PC-9 (cell line): ENCODE measurements around the gene NKAIN1. TPM values are rescaled to one million over a fixed set of nuclear protein-coding genes. Genes with fewer than 3 reads are reported as not detected.
A peak's percentile ranks its signal among the peaks of the same experiment; 100 is the strongest.
"Not testable (repeated sequence)": the region's sequence is repeated elsewhere in the genome, so short reads cannot be mapped to it uniquely, and the experiment has no call there.

Source experiments
- Bru-seq: library from RNA; stranded (reverse); fragments of 400-500 nt; gene quantifications from one replicate; lab custom pipeline; 2021; lab: Mats Ljungman, UMichigan
- BruChase-seq, 2 experiments: library from RNA; stranded (reverse); fragments of 400-500 nt; gene quantifications; one replicate each; lab custom pipeline; 2021; lab: Mats Ljungman, UMichigan
- BruUV-seq: library from RNA; stranded (reverse); fragments of 400-500 nt; replicated peaks from 2 replicates; lab custom pipeline; 2021; lab: Mats Ljungman, UMichigan
- CTCF ChIA-PET: fragments of 300-600 bp; sonication (Branson Sonifier 250); formaldehyde crosslinking; loops from one replicate; lab custom pipeline; 2022; ENCODE audit warnings: antibody characterized with exemption; lab: Charles Lee
- POLR2A ChIA-PET: fragments of 300-600 bp; sonication (Branson Sonifier 250); formaldehyde crosslinking; loops from one replicate; lab custom pipeline; 2022; ENCODE audit warnings: antibody characterized with exemption; ENCODE audit not compliant: unreplicated experiment; lab: Charles Lee
- DNase-seq, 2 experiments: peaks; one replicate each; pipeline versions ENCODE4 v3.0.0 to v3.0.0-alpha.2; 2015 to 2022; ENCODE audit warnings: mixed read lengths in 1 of 2
- H2AFZ ChIP-seq: fragments of 200-600 bp; sonication (generic); 2 replicates; pipeline ENCODE4 v1.8.1; 2017; ENCODE audit warnings: antibody characterized with exemption
- H3F3A ChIP-seq: fragments of 200-600 bp; sonication (generic); 2 replicates; pipeline ENCODE4 v1.8.1; 2017; ENCODE audit warnings: antibody characterized with exemption, mild to moderate bottlenecking, low read depth; ENCODE audit not compliant: insufficient read depth
- H3K27ac ChIP-seq: fragments of 200-600 bp; sonication (generic); 2 replicates; pipeline ENCODE4 v1.6.1; 2016; ENCODE audit warnings: mixed run types
- H3K27me3 ChIP-seq: fragments of 200-600 bp; sonication (generic); 2 replicates; pipeline ENCODE4 v1.6.1; 2016; ENCODE audit warnings: low read depth, mixed run types; ENCODE audit not compliant: insufficient read depth
- H3K36me3 ChIP-seq: fragments of 200-600 bp; sonication (generic); 2 replicates; pipeline ENCODE4 v1.6.1; 2016; ENCODE audit warnings: low read depth, mixed run types
- H3K4me1 ChIP-seq: fragments of 200-600 bp; sonication (generic); replicated peaks from 2 replicates; pipeline ENCODE4 v1.6.1; 2016; ENCODE audit warnings: mixed run types; ENCODE audit not compliant: insufficient read depth
- H3K4me2 ChIP-seq: fragments of 200-600 bp; sonication (generic); 2 replicates; pipeline ENCODE4 v1.6.1; 2017; ENCODE audit warnings: mixed run types
- H3K4me3 ChIP-seq: fragments of 200-600 bp; sonication (generic); 2 replicates; pipeline ENCODE4 v1.6.1; 2016; ENCODE audit warnings: mixed run types
- H3K79me2 ChIP-seq: fragments of 200-600 bp; sonication (generic); 2 replicates; pipeline ENCODE4 v1.6.1; 2017; ENCODE audit warnings: low read depth, mixed run types
- H3K9me2 ChIP-seq: fragments of 200-600 bp; sonication (generic); 2 replicates; pipeline ENCODE4 v1.8.1; 2017; ENCODE audit warnings: mild to moderate bottlenecking; ENCODE audit not compliant: insufficient read depth
- H3K9me3 ChIP-seq: fragments of 200-600 bp; sonication (generic); 2 replicates; pipeline ENCODE4 v1.8.1; 2016; ENCODE audit warnings: low read depth; ENCODE audit not compliant: insufficient read depth
- H4K20me1 ChIP-seq: fragments of 200-600 bp; sonication (generic); 2 replicates; pipeline ENCODE4 v1.8.1; 2017; ENCODE audit not compliant: insufficient read depth
- EZH2 ChIP-seq: fragments of 200-600 bp; sonication (generic); IDR thresholded peaks from 2 replicates; pipeline ENCODE4 v1.8.0; 2017; ENCODE audit warnings: antibody characterized with exemption, low read depth
- intact Hi-C: fragments of 100-400 bp; cut with micrococcal nuclease; formaldehyde crosslinking; loops from one replicate; pipeline ENCODE4 v1.10.0; 2022; ENCODE audit not compliant: unreplicated experiment
- long read RNA-seq: library from polyadenylated mRNA; stranded (forward); transcript quantifications from one replicate; pipeline ENCODE4 v2.0.0, GENCODE V29; 2022
- total RNA-seq: library from RNA; stranded (reverse); gene quantifications from 2 replicates; pipeline ENCODE4 v1.2.3, GENCODE V29; 2021
- TF ChIP-seq, protein P1 (sequence below): fragments of 200-600 bp; sonication (generic); conservative IDR thresholded peaks from 2 replicates; pipeline ENCODE4 v1.6.1; 2017; ENCODE audit warnings: mixed run types, antibody characterized with exemption, mild to moderate bottlenecking, moderate library complexity

The NKAIN1 gene
- total RNA-seq (0.96 TPM in 1 of 2 replicates, not detected in the other), Bru-seq, nascent RNA (percentile 3 among the genes with signal in this experiment), BruChase-seq, experiment 1, labeled RNA remaining after a 2-hour chase (not detected), BruChase-seq, experiment 2, labeled RNA remaining after a 6-hour chase (percentile 2 among the genes with signal in this experiment)
- long read RNA-seq = 0 reads

DNA sequence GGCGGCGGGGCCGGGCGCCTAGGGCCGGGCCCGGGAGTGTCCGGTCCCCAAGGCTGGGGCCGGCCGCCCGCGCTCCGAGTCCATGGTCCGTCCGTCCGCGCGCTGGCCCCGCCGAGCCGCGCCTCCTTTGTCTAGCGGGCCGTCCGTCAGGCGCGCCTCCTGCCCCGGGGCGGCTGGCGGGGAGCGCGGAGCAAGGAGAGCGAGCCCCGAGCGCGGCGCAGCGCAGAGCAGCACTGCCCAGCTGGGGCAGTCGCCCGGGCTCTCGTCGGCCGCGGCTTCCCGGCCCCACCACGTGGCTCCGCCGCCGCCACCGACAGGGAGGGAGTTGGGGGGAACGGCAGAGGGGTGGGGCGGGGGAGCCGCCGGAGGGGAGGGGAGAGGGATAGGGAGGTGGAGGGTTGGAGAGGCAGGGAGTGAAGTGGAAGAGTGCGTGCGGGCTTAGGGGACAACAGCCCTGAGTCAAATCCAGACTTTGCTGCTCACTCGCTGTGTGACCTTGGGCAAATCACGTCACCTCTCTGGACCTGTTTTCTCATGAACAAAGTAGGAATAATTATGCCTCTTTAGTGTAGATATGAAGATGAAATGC, at the start of gene NKAIN1:
NKAIN1 (minus strand) TSS at position 235 of the 589 bp plus-strand sequence. CDS start 340 bp downstream, outside the sequence.
- TF ChIP-seq, protein P1, sequence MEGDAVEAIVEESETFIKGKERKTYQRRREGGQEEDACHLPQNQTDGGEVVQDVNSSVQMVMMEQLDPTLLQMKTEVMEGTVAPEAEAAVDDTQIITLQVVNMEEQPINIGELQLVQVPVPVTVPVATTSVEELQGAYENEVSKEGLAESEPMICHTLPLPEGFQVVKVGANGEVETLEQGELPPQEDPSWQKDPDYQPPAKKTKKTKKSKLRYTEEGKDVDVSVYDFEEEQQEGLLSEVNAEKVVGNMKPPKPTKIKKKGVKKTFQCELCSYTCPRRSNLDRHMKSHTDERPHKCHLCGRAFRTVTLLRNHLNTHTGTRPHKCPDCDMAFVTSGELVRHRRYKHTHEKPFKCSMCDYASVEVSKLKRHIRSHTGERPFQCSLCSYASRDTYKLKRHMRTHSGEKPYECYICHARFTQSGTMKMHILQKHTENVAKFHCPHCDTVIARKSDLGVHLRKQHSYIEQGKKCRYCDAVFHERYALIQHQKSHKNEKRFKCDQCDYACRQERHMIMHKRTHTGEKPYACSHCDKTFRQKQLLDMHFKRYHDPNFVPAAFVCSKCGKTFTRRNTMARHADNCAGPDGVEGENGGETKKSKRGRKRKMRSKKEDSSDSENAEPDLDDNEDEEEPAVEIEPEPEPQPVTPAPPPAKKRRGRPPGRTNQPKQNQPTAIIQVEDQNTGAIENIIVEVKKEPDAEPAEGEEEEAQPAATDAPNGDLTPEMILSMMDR = no peak
- no peak for TF ChIP-seq EZH2
- Histone ChIP-seq H3K36me3 (no peaks in the 10 kb centered on the region), H3K27ac (no peak within 1 kb of the TSS), H3K4me2 (peak within 1 kb of the TSS; percentile 40), H3K4me1 (no peaks in the 10 kb centered on the region), H4K20me1 (no peaks in the 10 kb centered on the region), H3K79me2 (no peaks in the 10 kb centered on the region), H3F3A (no peaks in the 10 kb centered on the region), H3K9me2 (no peaks in the 10 kb centered on the region), H3K27me3 (peaks cover 43% of the 10 kb centered on the region), H3K4me3 (no peak within 1 kb of the TSS), H3K9me3 (no peaks in the 10 kb centered on the region), H2AFZ (no peak within 1 kb of the TSS)
- DNase-seq = peak in 1 of 2 experiments; percentile 29
- intact Hi-C loops = no loop called here
- ChIA-PET CTCF (no interaction called here), POLR2A (no interaction called here)
- BruUV-seq = no TSS peak

DNA sequence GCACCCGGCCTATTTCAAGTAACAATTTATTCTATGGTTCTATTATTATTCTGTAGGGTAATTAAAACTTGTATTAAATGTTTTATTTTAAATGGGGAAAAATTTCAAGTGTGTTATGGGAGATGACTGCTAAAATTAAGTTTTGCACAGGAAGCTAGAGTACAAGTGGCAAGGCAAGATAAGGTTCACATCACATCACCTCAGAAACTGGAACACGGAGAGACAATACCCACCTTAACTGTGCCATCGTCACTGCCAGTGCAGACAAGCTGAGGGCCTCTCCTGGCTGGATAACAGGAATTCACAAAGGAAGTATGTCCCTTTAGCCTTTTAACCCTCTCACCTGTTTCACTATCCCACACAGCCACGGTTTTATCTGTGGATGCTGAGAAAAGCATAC, 49.3 kb upstream of the NKAIN1 start:
- TF ChIP-seq, protein P1 = no peak
- TF ChIP-seq EZH2 = no peak
- Histone ChIP-seq H3F3A (no peaks in the 10 kb centered on the region), H3K9me2 (no peaks in the 10 kb centered on the region), H3K27me3 (no peaks in the 10 kb centered on the region), H3K4me1 (no peaks in the 10 kb centered on the region), H2AFZ (no peak overlapping the region), H3K4me2 (no peak overlapping the region), H3K36me3 (peaks cover 4% of the 10 kb centered on the region; the same call in 1 of the 2 replicates), H3K27ac (no peak overlapping the region), H3K9me3 (no peaks in the 10 kb centered on the region), H4K20me1 (no peaks in the 10 kb centered on the region), H3K79me2 (0 out of 2 replicates have a peak, but pooled peaks cover 4% of the 10 kb centered on the region), H3K4me3 (no peak overlapping the region)
- ChIA-PET POLR2A (no interaction called here), CTCF (no interaction called here)
- DNase-seq = no peak
- BruUV-seq = no TSS peak
- intact Hi-C loops = no loop called here

DNA sequence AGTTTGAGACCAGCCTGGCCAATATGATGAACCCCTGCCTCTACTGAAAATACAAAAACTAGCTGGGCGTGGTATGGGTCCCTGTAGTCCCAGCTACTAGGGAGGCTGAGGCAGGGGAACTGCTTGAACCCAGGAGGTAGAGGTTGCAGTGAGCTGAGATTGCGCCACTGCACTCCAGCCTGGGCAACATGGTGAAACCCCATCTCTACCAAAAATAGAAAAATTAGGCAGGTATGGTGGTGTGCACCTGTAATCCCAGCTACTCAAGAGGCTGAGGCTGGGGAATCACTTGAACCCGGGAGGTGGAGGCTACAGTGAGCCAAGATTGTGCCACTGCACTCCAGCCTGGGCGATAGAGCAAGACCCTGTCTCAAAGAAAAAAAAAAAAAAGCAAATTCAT, 48.1 kb upstream of the NKAIN1 start:
- H3K4me2 ChIP-seq, H3K27ac ChIP-seq, BruUV-seq, H4K20me1 ChIP-seq, POLR2A ChIA-PET, H3K27me3 ChIP-seq, H3K36me3 ChIP-seq, H3K79me2 ChIP-seq, H3K4me3 ChIP-seq, H2AFZ ChIP-seq, H3K9me3 ChIP-seq, DNase-seq, CTCF ChIA-PET, H3K4me1 ChIP-seq, H3F3A ChIP-seq, H3K9me2 ChIP-seq: not testable (repeated sequence)
- intact Hi-C loops = loop anchor here (2.0 kb wide), 1 partner anchor 51 kb away; no protein-coding TSS in a partner anchor

DNA sequence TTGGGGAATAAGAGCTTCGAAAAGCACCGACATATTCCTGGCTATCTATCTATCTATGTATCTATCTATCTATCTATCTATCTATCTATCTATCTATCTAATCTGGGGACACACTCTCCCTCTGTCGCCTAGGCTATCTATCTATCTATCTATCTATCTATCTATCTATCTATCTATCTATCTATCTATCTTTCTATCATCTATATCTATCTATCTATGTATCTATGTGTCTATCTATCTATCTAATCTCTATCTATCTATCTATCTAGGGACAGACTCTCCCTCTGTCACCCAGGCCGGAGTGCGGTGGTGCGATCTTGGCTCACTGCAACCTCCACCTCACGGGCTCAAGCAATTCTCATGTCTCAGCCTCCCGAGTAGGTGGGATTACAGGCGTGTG, 42.7 kb upstream of the NKAIN1 start:
- DNase-seq, H3F3A ChIP-seq, intact Hi-C loops, H3K36me3 ChIP-seq, BruUV-seq, H3K4me1 ChIP-seq, H3K4me3 ChIP-seq, CTCF ChIA-PET, H3K4me2 ChIP-seq, H4K20me1 ChIP-seq, H3K9me3 ChIP-seq, H3K27ac ChIP-seq, POLR2A ChIA-PET, H3K79me2 ChIP-seq, H2AFZ ChIP-seq, H3K27me3 ChIP-seq, H3K9me2 ChIP-seq: not testable (repeated sequence)
